Measurements from ENCODE around the gene SIRPD. TPM values are rescaled to one million over a fixed set of nuclear protein-coding genes. Genes with fewer than 3 reads are reported as not detected.

SIRPD gene
- total and polyA plus RNA-seq, 4 experiments from 2014 or later, result 0.11 to 0.17 TPM; not detected in 2

GRCh38 chr20:1509237-1509636 is 48.3 kb downstream of the SIRPD start:
- Histone ChIP-seq H3K4me1 (ENCODE audit: insufficient read depth, low read length) (no peaks in the 10 kb centered on the region), H3K27me3 (ENCODE audit: insufficient read depth, low read length) (no peaks in the 10 kb centered on the region), H3K4me3 (ENCODE audit: low read length in 2 of 2) (no peak overlapping the region), H3K36me3 (ENCODE audit: insufficient read depth, low read length) (no peaks in the 10 kb centered on the region), H3K27ac (ENCODE audit: low read depth, low read length) (no peak overlapping the region), H3K9me3 (ENCODE audit: control insufficient read depth in 1 of 2, low read length in 2 of 2) (no peaks in the 10 kb centered on the region)
- ChIA-PET POLR2A (ENCODE audit: partially characterized antibody) (no interaction called here), CTCF (ENCODE audit: partially characterized antibody) (interaction anchor here (1.1 to 5.1 kb wide), 6 partner anchors 9 to 267 kb away, joined by 3 to 45 read pairs (median 6); no protein-coding TSS in a partner anchor)
- Mint-ChIP-seq H3K4me1 (peaks cover 0 to 2% (median 0%) of the 10 kb centered on the region in 4 donors), H3K4me3 (no peak overlapping the region), H3K36me3 (no peaks in the 10 kb centered on the region), H3K27me3 (peaks cover 14 to 20% of the 10 kb centered on the region in 2 donors), H3K9me3 (peaks cover 0 to 6% (median 3%) of the 10 kb centered on the region in 8 donors), H3K27ac (no peak overlapping the region)
- intact Hi-C loops (cut with micrococcal nuclease), result loop anchor here (1.0 kb wide), 1 partner anchor 225 kb away; no protein-coding TSS in a partner anchor
- DNase-seq, result peak in 4 of 5 donors; percentile 8 to 28 (median 14)

- Mint-ChIP-seq H3K4me1 (peaks cover 1 to 5% (median 2%) of the 10 kb centered on the region in 4 donors), H3K27ac (no peak overlapping the region), H3K4me3 (no peak overlapping the region), H3K9me3 (peaks cover 0 to 6% (median 3%) of the 10 kb centered on the region in 8 donors), H3K36me3 (no peaks in the 10 kb centered on the region), H3K27me3 (peaks cover 12 to 22% of the 10 kb centered on the region in 2 donors)
- peaks cover 3% of the 10 kb centered on the region for H3K4me1 ChIP-seq (ENCODE audit: insufficient read depth, low read length)
- ChIA-PET POLR2A (ENCODE audit: partially characterized antibody) (no interaction called here), CTCF (ENCODE audit: partially characterized antibody) (interaction anchor here (1.1 to 5.1 kb wide), 7 partner anchors 9 to 268 kb away, joined by 3 to 45 read pairs (median 4); no protein-coding TSS in a partner anchor)
- no peak for DNase-seq
- no peak overlapping the region for H3K4me3 ChIP-seq (ENCODE audit: low read length in 2 of 2)
- H3K27me3 ChIP-seq (ENCODE audit: insufficient read depth, low read length), result no peaks in the 10 kb centered on the region
- H3K36me3 ChIP-seq (ENCODE audit: insufficient read depth, low read length), result no peaks in the 10 kb centered on the region
- H3K9me3 ChIP-seq (ENCODE audit: control insufficient read depth in 1 of 2, low read length in 2 of 2), result no peaks in the 10 kb centered on the region
- intact Hi-C loops (cut with micrococcal nuclease), result no loop called here
- H3K27ac ChIP-seq (ENCODE audit: low read depth, low read length), result no peak overlapping the region
Measured at GRCh38 chr20:1508574-1508973, 48.9 kb downstream of the SIRPD start.

- Mint-ChIP-seq H3K4me3 (no peak overlapping the region), H3K27me3 (peaks cover 18 to 24% of the 10 kb centered on the region in 2 donors), H3K36me3 (no peaks in the 10 kb centered on the region), H3K27ac (no peak overlapping the region), H3K4me1 (peaks cover 3 to 7% (median 5%) of the 10 kb centered on the region in 4 donors), H3K9me3 (peaks cover 0 to 8% (median 4%) of the 10 kb centered on the region in 8 donors)
- H3K27me3 ChIP-seq (ENCODE audit: insufficient read depth, low read length), result peaks cover under 1% of the 10 kb centered on the region
- peaks cover 3% of the 10 kb centered on the region for H3K4me1 ChIP-seq (ENCODE audit: insufficient read depth, low read length)
- intact Hi-C loops (cut with micrococcal nuclease), result no loop called here
- H3K9me3 ChIP-seq (ENCODE audit: control insufficient read depth in 1 of 2, low read length in 2 of 2), result no peaks in the 10 kb centered on the region
- ChIA-PET POLR2A (ENCODE audit: partially characterized antibody) (no interaction called here), CTCF (ENCODE audit: partially characterized antibody) (interaction anchor here (0.8 to 2.0 kb wide), 7 partner anchors 10 to 270 kb away, joined by 3 to 9 read pairs (median 4); partner anchors contain the start of gene SIRPD)
- H3K27ac ChIP-seq (ENCODE audit: low read depth, low read length), result no peak overlapping the region
- DNase-seq, result no peak
- no peak overlapping the region for H3K4me3 ChIP-seq (ENCODE audit: low read length in 2 of 2)
- H3K36me3 ChIP-seq (ENCODE audit: insufficient read depth, low read length), result no peaks in the 10 kb centered on the region
Measured at GRCh38 chr20:1507276-1507675, 50.2 kb downstream of the SIRPD start.

- intact Hi-C loops (cut with micrococcal nuclease), result no loop called here
- Mint-ChIP-seq H3K27me3 (peaks cover 15 to 25% of the 10 kb centered on the region in 2 donors), H3K4me3 (no peak overlapping the region), H3K9me3 (peaks cover 0 to 10% (median 5%) of the 10 kb centered on the region in 8 donors), H3K27ac (no peak overlapping the region), H3K36me3 (no peaks in the 10 kb centered on the region), H3K4me1 (peaks cover 3 to 7% (median 5%) of the 10 kb centered on the region in 4 donors)
- Histone ChIP-seq H3K36me3 (ENCODE audit: insufficient read depth, low read length) (no peaks in the 10 kb centered on the region), H3K9me3 (ENCODE audit: control insufficient read depth in 1 of 2, low read length in 2 of 2) (no peaks in the 10 kb centered on the region), H3K4me3 (ENCODE audit: low read length in 2 of 2) (no peak overlapping the region), H3K4me1 (ENCODE audit: insufficient read depth, low read length) (peaks cover 3% of the 10 kb centered on the region), H3K27ac (ENCODE audit: low read depth, low read length) (no peak overlapping the region), H3K27me3 (ENCODE audit: insufficient read depth, low read length) (peaks cover 6% of the 10 kb centered on the region)
- POLR2A ChIA-PET (ENCODE audit: partially characterized antibody), result no interaction called here
- DNase-seq, result no peak
- CTCF ChIA-PET (ENCODE audit: partially characterized antibody), result interaction anchor here (1.1 to 2.0 kb wide), 3 partner anchors 17 to 271 kb away, joined by 4 to 9 read pairs (median 5); no protein-coding TSS in a partner anchor
Measured at GRCh38 chr20:1505871-1506270, 51.6 kb downstream of the SIRPD start.

GRCh38 chr20:1505361-1505760 is 52.1 kb downstream of the SIRPD start:
- H3K9me3 Mint-ChIP-seq, result peaks cover 0 to 10% (median 5%) of the 10 kb centered on the region in 8 donors
- CTCF ChIA-PET (ENCODE audit: partially characterized antibody), result interaction anchor here (0.6 to 2.9 kb wide), 4 partner anchors 9 to 1295 kb away, joined by 3 to 16 read pairs (median 6); no protein-coding TSS in a partner anchor
- H3K27ac ChIP-seq (ENCODE audit: low read depth, low read length), result no peak overlapping the region
- H3K4me1 ChIP-seq (ENCODE audit: insufficient read depth, low read length), result peaks cover 3% of the 10 kb centered on the region
- DNase-seq, result no peak
- intact Hi-C loops (cut with micrococcal nuclease), result no loop called here
- H3K4me3 Mint-ChIP-seq, result no peak overlapping the region
- H3K27me3 ChIP-seq (ENCODE audit: insufficient read depth, low read length), result peaks cover 6% of the 10 kb centered on the region
- H3K36me3 Mint-ChIP-seq, result no peaks in the 10 kb centered on the region
- H3K36me3 ChIP-seq (ENCODE audit: insufficient read depth, low read length), result no peaks in the 10 kb centered on the region
- peaks cover 18 to 28% of the 10 kb centered on the region in 2 donors for H3K27me3 Mint-ChIP-seq
- no peaks in the 10 kb centered on the region for H3K9me3 ChIP-seq (ENCODE audit: control insufficient read depth in 1 of 2, low read length in 2 of 2)
- H3K4me3 ChIP-seq (ENCODE audit: low read length in 2 of 2), result no peak overlapping the region
- peaks cover 3 to 7% (median 5%) of the 10 kb centered on the region in 4 donors for H3K4me1 Mint-ChIP-seq
- POLR2A ChIA-PET (ENCODE audit: partially characterized antibody), result no interaction called here
- H3K27ac Mint-ChIP-seq, result peak overlapping the region in 1 of 7 donors; percentile 32

- ChIA-PET POLR2A (ENCODE audit: partially characterized antibody) (interaction anchor here (0.6 to 2.0 kb wide), 2 partner anchors 37 to 154 kb away, joined by 3 to 6 read pairs; partner anchors contain the start of gene NSFL1C), CTCF (ENCODE audit: partially characterized antibody) (interaction anchor here (0.6 to 3.0 kb wide), 36 partner anchors 8 to 384 kb away, joined by 3 to 20 read pairs (median 4); partner anchors contain the start of gene NSFL1C)
- Mint-ChIP-seq H3K36me3 (no peaks in the 10 kb centered on the region), H3K27me3 (peaks cover 25 to 35% of the 10 kb centered on the region in 2 donors), H3K27ac (peak overlapping the region in 1 of 7 donors; percentile 70), H3K4me3 (no peak overlapping the region), H3K9me3 (peaks cover 0 to 10% (median 5%) of the 10 kb centered on the region in 8 donors), H3K4me1 (peaks cover 3 to 6% (median 4%) of the 10 kb centered on the region in 4 donors)
- DNase-seq, result peak; percentile 76 to 83 (median 76)
- peaks cover 3% of the 10 kb centered on the region for H3K4me1 ChIP-seq (ENCODE audit: insufficient read depth, low read length)
- H3K27me3 ChIP-seq (ENCODE audit: insufficient read depth, low read length), result peaks cover 6% of the 10 kb centered on the region
- no peaks in the 10 kb centered on the region for H3K36me3 ChIP-seq (ENCODE audit: insufficient read depth, low read length)
- H3K9me3 ChIP-seq (ENCODE audit: control insufficient read depth in 1 of 2, low read length in 2 of 2), result no peaks in the 10 kb centered on the region
- intact Hi-C loops (cut with micrococcal nuclease), result loop anchor here (1.0 to 2.0 kb wide), 2 partner anchors 37 to 190 kb away; partner anchors contain the start of gene NSFL1C
- H3K4me3 ChIP-seq (ENCODE audit: low read length in 2 of 2), result no peak overlapping the region
- no peak overlapping the region for H3K27ac ChIP-seq (ENCODE audit: low read depth, low read length)
Measured at GRCh38 chr20:1503564-1504227, 53.8 kb downstream of the SIRPD start.

GRCh38 chr20:1500496-1500895 is 57.0 kb downstream of the SIRPD start:
- ChIA-PET POLR2A (ENCODE audit: partially characterized antibody) (no interaction called here), CTCF (ENCODE audit: partially characterized antibody) (interaction anchor here (0.6 to 1.1 kb wide), 2 partner anchors 8 to 234 kb away, joined by 3 read pairs; no protein-coding TSS in a partner anchor)

More at GRCh38 chr20:1500496-1500895, 57.0 kb downstream of the SIRPD start:
- Histone ChIP-seq H3K4me3 (ENCODE audit: low read length in 2 of 2) (no peak overlapping the region), H3K4me1 (ENCODE audit: insufficient read depth, low read length) (peaks cover 3% of the 10 kb centered on the region), H3K27ac (ENCODE audit: low read depth, low read length) (no peak overlapping the region), H3K27me3 (ENCODE audit: insufficient read depth, low read length) (peaks cover 6% of the 10 kb centered on the region), H3K9me3 (ENCODE audit: control insufficient read depth in 1 of 2, low read length in 2 of 2) (no peaks in the 10 kb centered on the region), H3K36me3 (ENCODE audit: insufficient read depth, low read length) (no peaks in the 10 kb centered on the region)
- H3K9me3 Mint-ChIP-seq, result peaks cover 0 to 14% (median 9%) of the 10 kb centered on the region in 8 donors
- no peaks in the 10 kb centered on the region for H3K36me3 Mint-ChIP-seq
- H3K27ac Mint-ChIP-seq, result no peak overlapping the region
- no peak for DNase-seq
- no peak overlapping the region for H3K4me3 Mint-ChIP-seq
- intact Hi-C loops (cut with micrococcal nuclease), result no loop called here
- peaks cover 3 to 6% (median 4%) of the 10 kb centered on the region in 4 donors for H3K4me1 Mint-ChIP-seq
- peaks cover 30 to 48% of the 10 kb centered on the region in 2 donors for H3K27me3 Mint-ChIP-seq
